HG02943 (cell line): Measurements from ENCODE around the gene NANOG.
"Not testable (repeated sequence)": the region's sequence is repeated elsewhere in the genome, so short reads cannot be mapped to it uniquely, and the experiment has no call there.

Source experiments
- ATAC-seq: cut with Tn5 transposase; IDR thresholded peaks from one replicate; pipeline ENCODE4 v1.9.1; 2021; ENCODE audit warnings: mild to moderate bottlenecking, low read depth, moderate library complexity; ENCODE audit not compliant: unreplicated experiment

The NANOG gene

DNA sequence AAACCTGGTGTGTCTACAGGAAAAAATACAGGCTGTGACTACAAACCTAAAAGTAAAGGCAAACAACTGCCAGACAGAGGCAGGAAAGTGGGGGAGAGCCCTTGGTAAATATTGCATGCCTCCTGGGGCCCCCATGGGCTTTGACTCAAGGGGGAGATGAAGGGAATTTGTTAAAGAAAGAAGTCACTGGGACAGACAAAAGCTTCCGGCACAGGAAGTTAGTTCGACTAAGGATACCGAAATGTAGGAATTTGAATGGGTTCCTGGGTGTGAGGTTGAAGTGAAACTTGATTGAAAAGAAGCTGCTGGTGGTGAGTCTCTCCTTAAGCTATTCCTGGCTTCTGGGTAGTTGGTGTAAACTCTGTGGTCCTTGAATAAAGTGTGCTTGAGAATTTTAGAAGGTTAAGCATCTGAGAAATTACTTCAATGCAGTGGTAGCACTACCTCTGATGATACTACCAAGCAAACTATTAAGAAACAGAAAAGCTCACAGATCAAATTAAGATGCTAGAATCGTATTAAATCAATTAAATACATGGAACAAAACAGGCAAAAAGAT, 9.6 kb downstream of the NANOG start:
- ATAC-seq: not testable (repeated sequence)

GRCh38 chr12:7801460-7801859, 12.3 kb downstream of the NANOG start:
- ATAC-seq: no peak

- not testable (repeated sequence) for ATAC-seq
These were observed 17.1 kb downstream of the NANOG start for GRCh38 chr12:7806319-7806718.

- ATAC-seq: no peak
These were observed 17.8 kb downstream of the NANOG start for GRCh38 chr12:7806863-7807487.

- ATAC-seq: not testable (repeated sequence)
These were observed 36.6 kb downstream of the NANOG start for GRCh38 chr12:7825754-7826153.

- not testable (repeated sequence) for ATAC-seq
These were observed 40.5 kb downstream of the NANOG start for GRCh38 chr12:7829737-7830136.

DNA sequence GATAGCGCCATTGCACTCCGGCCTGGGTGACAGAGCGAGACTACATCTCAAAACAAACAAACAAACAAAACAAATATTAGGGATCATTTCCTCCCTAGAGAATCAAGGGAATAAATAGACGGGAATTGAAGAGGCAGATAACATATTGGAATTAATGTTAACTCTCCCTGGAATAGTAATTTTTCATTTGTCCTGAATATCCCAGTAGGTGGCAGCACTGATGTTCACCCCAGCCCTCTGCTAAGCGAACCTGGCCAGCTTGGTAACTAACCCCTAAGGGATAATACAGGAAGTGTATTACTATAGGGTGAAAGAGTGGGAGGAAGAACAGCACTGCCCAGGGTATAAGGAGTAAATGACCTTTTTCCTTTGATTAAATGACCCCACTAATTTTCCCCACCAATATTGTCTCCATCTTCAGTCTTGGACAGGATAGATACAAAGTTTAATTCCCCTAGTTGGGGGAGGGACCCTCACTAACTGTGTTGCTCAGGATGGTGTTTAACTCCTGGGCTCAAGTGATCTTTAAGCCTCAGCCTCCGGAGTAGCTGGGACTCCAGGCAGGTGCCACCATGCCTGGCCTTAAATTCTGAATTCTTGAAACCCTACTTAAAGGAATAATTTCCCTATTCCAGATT, 43.0 kb downstream of the NANOG start:
- no peak for ATAC-seq

- not testable (repeated sequence) for ATAC-seq
These were observed 44.0 kb downstream of the NANOG start for GRCh38 chr12:7833201-7833600.

GRCh38 chr12:7833831-7834230, 44.6 kb downstream of the NANOG start:
- ATAC-seq: no peak

- ATAC-seq: no peak
These were observed 45.5 kb downstream of the NANOG start for GRCh38 chr12:7834701-7835100.

GRCh38 chr12:7835116-7835515, 45.9 kb downstream of the NANOG start:
- ATAC-seq: no peak

DNA sequence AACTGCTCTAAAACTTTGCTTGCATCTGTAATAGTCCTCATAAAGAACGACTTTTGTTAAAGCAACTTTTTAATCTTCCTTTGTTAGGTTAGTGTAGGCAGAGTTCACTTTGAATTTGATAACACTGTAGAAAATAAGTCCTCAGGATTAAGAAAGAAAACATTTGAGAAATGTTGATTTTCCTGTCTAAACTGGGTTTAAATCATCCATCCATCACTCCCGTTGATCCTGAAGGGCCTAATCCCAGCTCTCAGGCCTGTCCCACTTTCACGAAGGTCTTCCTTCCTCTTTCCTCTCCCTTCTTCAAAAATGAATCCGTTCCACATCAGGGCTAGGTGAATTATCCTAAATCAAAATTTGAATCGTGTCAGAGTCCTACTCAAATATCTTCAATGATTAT, 46.6 kb downstream of the NANOG start:
- no peak for ATAC-seq

DNA sequence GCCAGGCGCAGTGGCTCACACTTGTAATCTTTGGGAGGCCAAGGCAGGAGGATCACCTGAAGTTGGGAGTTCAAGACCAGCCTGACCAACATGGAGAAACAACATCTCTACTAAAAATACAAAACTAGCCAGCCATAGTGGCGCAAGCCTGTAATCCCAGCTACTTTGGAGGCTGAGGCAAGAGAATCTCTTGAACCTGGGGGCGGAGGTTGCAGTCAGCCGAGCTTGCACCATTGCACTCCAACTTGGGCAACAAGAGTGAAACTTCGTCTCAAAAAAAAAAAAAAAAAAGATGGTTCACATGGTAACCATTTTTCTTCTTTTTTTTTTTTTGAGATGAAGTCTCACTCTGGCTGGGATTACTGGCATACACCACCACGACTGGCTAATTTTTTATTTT, 48.2 kb downstream of the NANOG start:
- ATAC-seq: no peak

GRCh38 chr12:7839226-7839625, 50.0 kb downstream of the NANOG start:
- not testable (repeated sequence) for ATAC-seq

- not testable (repeated sequence) for ATAC-seq
These were observed 50.6 kb downstream of the NANOG start for GRCh38 chr12:7839848-7840247.

- ATAC-seq: not testable (repeated sequence)
These were observed 53.2 kb downstream of the NANOG start for GRCh38 chr12:7842444-7842843.

DNA sequence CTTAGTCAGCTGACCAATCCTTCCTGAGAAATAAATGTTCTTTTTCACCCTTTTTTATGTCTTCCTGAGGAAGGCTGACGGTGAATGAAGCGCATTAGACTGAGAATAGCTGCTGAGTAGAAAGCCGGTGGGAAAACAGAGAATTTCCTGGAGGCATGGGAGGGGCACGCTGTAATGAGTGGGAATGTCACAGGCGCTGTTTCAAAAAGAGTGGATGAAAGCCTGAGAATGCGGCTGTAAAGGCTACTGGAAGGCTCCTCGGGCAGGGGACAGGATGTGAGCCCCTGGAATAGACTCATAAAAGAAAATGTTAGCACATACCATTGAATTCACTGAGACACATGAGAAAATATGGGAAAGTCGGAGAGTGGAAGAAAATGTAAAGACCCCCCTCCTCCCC, 53.9 kb downstream of the NANOG start:
- not testable (repeated sequence) for ATAC-seq

GRCh38 chr12:7843583-7843982, 54.4 kb downstream of the NANOG start:
- not testable (repeated sequence) for ATAC-seq

- no peak for ATAC-seq
These were observed 54.9 kb downstream of the NANOG start for GRCh38 chr12:7844116-7844515.

DNA sequence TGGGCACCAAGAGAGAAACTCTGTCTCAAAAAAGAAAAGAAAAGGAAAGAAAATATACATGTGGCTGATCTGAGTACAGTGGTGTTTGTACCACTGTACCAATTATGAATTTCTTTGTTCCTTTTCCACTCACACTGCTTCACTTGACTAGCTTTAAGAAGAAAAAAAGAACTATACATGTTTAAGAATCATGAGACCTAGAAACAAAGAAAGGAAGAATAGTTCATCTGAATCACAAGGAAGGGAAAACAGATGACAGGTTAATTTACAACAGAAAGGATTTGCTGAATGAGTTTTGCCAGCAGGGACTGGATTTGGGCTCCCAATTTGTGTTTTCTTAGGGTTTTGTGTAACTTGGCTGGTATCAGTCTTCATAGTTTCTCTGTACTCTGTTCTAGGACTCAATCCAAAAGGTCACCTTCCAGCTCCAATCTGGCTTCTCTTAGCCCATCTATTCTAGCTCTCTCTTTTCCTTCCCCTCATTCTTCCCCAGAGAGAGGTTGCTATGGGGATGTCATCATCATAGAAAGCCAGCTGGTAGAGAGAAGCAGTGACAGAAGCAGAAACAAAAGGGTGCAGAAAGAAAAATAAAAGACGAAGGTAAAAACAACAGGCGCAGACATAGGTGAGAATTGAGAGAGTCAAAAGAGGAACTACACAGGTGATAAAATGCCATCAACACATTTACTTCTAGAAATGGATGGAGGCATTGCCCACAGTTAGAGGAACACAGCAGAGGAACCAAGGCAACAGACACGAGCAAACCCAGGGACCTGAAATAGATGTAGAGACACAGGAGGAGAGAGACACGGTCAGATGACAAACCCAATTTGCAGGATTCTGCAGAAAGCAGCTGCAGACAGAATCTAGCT, 58.3 kb downstream of the NANOG start:
- not testable (repeated sequence) for ATAC-seq

- not testable (repeated sequence) for ATAC-seq
These were observed 58.9 kb downstream of the NANOG start for GRCh38 chr12:7848098-7848422.
